ENCODE measurements around the gene INPP5D.

Gene INPP5D

DNA sequence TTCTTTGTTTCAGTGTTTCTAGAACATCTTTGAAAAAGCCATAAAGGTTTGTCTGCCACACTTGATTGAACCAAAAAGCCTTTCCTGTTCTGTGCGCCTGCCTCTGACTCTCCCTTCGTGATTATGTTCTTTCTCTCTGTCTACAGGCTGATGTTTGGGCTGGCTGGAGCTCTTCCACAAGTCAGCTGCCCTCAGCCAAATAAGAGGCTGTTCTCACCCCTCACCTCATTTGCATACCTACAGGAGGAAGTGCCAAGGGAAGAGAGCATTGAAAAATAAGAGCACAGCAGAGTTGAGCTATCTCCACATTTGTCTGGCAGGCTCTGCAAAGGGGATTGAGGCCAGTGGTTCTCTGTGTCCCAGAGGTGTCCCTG lies 15.8 kb downstream of the INPP5D start:
- no peak for DNase-seq

DNA sequence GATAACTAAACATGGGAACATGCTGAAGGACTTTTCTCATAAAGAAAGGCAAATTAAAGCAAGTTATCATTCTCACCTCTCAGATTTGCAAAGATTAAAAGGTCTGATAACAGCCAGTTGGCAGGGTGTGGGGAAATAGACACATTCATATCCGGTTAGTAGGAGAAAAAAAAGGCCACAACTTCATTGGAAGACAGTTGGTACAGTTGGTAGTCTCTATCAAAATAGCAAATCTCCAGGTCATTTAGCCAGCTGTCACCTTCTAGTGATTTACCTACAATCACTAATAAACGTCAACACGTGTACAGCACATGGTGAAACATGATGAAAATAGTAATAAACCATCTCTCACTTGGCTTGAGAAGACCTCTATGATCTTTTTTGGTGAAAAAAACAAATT lies 16.6 kb downstream of the INPP5D start:
- DNase-seq: no peak

DNA sequence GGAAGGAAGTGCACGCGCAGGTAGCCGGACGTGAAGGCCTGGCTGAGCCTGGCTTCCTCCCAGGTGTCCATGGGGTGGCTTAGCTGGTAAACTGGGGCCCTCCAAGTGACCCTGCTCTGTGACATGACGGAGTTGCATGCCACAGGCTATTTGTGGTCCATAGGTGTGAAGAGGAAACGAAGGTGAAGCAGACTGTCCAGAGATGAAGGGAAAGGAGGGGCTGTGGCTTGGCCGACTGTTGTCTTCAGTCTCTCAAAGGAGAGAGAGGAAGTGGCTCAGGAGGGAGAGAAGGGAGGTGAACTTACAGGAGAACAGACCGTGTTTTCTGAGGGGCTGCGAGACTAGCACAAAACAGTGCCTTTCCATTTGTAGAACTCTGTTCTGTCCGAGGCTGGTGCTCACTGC lies 19.3 kb downstream of the INPP5D start:
- DNase-seq: no peak

DNA sequence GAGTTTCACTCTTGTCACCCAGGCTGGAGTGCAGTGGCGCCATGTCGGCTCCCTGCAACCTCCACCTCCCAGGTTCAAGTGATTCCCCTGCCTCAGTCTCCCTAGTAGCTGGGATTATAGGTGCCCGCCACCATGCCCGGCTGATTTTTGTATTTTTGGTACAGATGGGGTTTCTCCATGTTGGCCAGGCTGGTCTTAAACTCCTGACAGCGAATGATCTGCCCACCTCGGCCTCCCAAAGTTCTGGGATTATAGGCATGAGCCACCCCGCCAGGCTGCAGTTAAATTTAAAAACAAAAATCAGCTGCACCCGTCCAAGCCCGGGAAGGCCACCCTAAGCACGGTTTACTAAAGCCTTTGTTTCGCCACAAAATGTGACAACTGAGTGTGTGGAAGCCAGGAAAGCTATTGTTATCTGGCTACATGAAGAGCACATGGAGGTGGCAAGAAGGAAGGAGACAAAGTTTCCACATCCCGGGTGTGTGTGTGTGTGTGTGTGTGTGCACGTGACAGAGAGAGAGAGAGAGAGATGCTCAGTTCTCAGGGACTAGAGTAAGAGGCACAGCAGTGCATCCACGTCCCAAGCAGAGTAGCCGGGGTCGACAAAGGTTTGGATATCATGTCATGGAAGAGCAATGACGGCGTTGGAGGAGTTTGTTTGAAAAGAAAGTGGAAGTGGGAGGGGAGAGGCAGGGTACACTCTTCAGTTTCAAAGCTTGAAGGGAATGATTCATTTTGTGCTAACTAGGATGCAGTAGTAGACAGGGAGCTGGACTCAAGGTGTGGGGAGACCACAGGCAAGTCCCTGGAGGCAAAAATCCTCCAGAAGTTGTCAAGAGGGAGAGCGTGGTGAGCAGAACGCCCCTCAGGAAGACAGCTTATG lies 20.1 kb downstream of the INPP5D start:
- no peak for DNase-seq

GRCh38 chr2:233080836-233081229 lies 20.7 kb downstream of the INPP5D start:
- no peak for DNase-seq

DNA sequence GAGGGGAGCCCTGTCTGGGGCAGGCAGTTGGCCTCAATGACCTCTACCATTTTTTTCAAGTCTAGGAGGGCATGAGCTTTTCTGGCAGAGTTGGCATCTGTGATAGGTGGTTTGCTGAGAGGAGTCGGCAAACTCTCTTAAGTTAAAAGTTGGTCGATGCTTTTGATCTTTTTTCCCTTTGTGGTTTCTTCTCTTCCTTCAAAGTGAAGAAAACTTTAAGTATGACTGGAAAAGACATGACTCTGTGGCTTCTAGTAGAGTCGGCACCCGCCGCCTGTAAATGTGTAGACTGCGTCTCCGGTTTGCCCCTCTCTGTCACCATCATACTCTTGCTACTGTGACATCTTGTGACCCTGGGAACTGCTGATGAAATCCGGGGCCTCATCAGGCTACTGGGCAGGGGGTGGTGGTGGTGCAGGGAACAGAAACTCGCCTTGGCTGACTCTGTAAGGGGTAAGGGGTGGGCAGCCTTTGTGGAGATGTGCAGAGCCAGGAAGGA lies 21.1 kb downstream of the INPP5D start:
- DNase-seq: no peak

GRCh38 chr2:233081731-233082221 lies 21.6 kb downstream of the INPP5D start:
- no peak for DNase-seq

- no peak for DNase-seq
These were observed 22.2 kb downstream of the INPP5D start for GRCh38 chr2:233082222-233082930.

- no peak for DNase-seq
These were observed 23.0 kb downstream of the INPP5D start for GRCh38 chr2:233082931-233083755.

- no peak for DNase-seq
These were observed 23.6 kb downstream of the INPP5D start for GRCh38 chr2:233083782-233084181.

DNA sequence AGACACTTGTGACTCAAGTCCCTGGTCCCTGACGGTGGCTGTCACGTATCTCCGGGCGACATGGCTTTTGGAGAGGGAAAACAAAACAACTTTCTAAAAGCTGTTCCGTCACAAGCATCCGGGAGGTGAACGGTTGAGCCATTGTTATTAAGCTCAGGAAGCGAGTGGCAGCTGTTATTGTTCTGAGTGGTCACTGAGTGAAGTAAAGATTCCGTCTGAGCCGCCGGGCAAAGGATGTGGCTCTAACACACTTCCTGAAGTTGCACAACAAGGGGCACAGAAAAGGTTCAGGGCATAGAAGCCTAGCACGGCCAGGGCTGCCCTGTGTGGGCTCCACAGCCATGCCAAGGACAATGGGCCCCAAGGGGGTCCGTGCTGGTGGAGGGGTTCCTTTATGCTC lies 24.3 kb downstream of the INPP5D start:
- no peak for DNase-seq

DNA sequence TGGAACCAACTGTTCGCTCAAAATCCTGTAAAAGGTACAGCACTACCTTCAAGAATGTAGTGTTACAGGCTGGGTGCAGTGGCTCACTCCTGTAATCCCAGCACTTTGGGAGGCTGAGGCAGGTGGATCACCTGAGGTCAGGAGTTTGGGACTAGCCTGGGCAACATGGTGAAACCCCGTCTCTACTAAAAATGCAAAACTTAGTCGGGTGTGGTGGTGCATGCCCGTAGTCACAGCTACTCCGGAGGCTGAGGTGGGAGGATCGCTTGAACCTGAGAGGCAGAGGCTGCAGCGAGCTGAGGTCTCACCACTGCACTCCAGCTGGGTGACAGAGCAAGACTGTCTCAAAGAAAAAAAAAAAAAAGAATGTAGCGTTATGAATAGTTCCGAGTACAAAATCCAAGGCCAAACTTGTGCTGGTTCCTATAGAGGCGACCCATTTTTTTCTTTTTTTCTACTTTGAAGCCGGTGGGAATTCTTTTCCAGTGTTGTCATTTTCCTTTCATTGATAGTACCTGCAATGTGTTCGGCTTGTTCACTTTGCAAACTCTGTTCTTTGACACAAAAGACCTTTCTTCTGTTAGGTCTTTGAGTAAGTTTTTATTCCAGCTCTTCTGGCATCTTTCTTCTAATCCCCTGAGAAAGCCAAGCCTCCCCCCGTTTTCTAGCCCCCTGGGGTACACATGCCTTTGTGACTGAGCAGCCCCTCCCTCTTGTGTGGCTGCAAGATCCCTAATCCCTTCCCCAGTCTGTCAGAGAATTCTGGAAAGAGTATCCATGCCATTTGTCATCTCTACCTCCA lies 25.1 kb downstream of the INPP5D start:
- DNase-seq: no peak

DNA sequence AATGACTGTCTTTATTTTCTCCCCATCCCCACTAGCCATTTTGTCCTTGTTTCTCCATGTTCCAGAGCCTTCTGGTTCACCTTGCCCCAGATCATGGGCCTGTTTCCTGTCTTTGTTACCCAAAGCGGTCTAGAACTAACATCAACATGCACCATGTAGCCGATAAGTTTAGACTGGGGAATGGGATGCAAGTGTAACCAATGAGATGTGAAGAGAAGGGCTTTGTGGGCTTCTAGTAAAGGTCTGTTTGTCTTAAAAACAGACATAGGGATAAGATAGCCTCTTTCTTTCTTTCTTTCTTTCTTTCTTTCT lies 25.7 kb downstream of the INPP5D start:
- DNase-seq: no peak

GRCh38 chr2:233087713-233088112 lies 27.6 kb downstream of the INPP5D start:
- no peak for DNase-seq

GRCh38 chr2:233088972-233089345 lies 28.8 kb downstream of the INPP5D start:
- DNase-seq: no peak

DNA sequence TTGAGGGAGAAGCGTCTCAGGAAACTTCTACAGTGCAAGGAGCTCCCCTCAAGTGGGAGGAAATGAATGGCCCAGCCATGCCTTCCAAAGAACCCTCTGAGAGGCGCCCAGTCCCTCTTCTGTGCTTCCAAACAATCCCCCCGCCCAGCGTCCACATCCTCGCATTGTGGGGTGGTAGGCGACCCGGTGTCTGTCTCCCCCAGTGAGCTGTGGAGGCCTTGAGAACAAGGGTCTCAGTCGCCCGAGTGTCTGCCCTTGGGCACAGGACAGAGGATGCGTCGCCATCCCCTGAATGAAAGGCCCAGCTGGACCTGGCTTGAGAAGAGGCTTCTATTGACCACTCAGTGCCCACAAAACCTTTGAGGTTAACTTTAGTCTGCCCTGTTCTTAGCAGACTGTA lies 29.7 kb downstream of the INPP5D start:
- no peak for DNase-seq

- DNase-seq: no peak
These were observed 30.7 kb downstream of the INPP5D start for GRCh38 chr2:233090879-233091278.

DNA sequence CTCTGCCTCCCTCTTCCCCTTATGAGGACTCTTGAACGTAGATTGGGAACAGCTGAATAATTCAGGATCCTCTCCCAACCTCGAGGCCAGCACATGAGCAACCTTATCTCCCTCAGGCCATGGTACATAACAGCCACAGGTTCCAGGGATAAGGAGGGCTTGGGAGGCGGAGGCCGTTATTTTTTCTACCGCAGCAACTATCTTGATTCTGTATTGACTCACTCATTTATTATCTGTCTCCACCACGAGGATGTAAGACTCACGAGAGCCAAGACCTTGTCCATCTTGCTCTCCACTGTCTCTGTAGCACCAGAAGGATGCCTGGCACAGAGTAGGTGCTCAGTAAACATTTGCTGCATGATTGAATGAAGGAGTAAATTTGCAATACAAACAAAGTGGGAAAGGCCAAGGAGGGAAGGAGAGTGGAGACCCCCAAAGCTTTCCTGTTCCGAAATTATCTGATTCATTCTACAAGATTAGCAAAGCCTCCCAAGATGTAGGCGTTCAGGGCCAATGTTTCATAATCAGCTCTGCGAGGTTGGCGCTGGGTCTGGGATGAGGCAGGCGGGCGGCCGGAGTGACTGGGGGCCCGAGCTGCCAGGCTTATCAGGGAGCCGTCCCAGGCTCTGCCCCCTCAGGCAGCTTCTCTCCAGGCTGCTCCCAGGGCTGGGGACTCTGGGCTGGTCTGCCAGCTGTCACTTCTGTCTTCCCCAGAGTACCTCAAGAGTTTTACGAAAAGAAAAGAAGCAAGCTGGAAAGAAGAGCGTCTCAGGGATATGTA lies 31.6 kb downstream of the INPP5D start:
- no peak for DNase-seq

DNA sequence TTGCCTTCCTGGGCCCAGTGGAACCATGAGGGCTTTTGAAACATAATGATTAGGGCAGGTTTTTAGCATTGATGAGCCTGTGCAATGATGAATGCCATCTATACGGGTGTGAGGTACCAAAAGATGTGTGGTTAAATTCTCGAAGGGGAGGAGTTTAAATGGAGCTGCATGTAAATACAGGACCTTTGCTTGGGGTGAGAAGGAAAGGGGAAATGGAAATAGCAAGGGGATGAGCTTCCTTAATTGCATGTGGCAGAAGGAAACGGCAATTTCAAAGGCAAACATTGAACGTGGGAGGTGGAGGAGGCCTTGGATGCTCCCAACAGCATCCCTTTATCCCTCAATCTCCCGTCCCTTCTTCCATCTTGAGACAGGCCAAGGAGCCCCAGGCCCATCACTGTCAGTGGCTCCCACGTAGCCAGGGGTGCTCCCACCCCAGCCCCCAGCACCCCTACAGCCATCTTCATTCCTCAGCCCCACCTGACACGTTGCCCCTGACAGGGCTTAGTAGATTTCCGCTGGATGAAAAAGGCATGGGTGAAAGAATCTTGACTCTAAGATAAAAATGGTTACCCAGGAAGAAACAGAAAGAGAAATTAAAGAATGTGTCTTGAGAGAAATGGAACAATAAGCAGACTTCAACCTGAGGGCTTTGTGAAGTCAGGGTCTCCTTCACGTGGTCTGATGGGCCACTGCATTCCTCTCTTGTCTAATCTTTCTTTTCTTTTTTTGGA lies 32.5 kb downstream of the INPP5D start:
- DNase-seq: no peak

GRCh38 chr2:233093166-233093448 lies 33.0 kb downstream of the INPP5D start:
- no peak for DNase-seq

DNA sequence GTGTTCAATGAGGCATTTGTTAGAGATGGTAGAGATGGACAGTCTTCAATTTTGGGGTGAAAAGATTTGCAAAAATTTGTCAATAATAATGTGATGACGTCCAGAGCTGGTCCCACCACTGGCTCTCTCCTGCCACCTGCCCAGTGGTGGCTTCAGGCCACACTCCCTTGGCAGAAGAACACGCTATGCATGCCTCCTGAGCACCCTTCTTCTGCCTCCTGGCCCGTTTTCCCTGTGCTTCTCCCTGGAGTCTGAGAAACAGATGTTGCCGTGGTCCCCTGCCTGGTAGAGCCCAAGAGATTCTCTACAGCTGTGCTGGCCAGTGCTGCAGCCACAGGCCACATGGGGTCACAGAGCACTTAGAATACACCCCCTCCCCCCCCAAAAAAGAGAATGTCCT lies 33.6 kb downstream of the INPP5D start:
- no peak for DNase-seq
